ENCODE results near the gene TMEM60. TPM values are rescaled to one million over a fixed set of nuclear protein-coding genes. Genes with fewer than 3 reads are reported as not detected.

TMEM60 gene, protein sequence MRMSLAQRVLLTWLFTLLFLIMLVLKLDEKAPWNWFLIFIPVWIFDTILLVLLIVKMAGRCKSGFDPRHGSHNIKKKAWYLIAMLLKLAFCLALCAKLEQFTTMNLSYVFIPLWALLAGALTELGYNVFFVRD
- total RNA-seq (11.9 TPM), polyA plus RNA-seq (ENCODE audit: insufficient read depth, low read depth, low replicate concordance) (32.4 TPM)
- long read RNA-seq, donor 1, transcript TMEM60-201 (2 exons, 1,023 nt), result major isoform, 15 of 15 reads
- long read RNA-seq, donor 1, partial matches to known transcripts, result 0 of 15 reads
- long read RNA-seq, donor 1, other reads (novel, unspliced or antisense), result 0 of 15 reads
- long read RNA-seq, donor 2, transcript TMEM60-201 (2 exons, 1,023 nt), result major isoform, 20 of 53 reads
- long read RNA-seq, donor 2, partial matches to known transcripts, result 33 of 53 reads
- long read RNA-seq, donor 2, other reads (novel, unspliced or antisense), result 0 of 53 reads
- long read RNA-seq, donor 3, transcript TMEM60-201 (2 exons, 1,023 nt), result major isoform, 19 of 77 reads
- long read RNA-seq, donor 3, partial matches to known transcripts, result 58 of 77 reads
- long read RNA-seq, donor 3, other reads (novel, unspliced or antisense), result 0 of 77 reads
- long read RNA-seq, donor 4, transcript TMEM60-201 (2 exons, 1,023 nt), result major isoform, 14 of 23 reads
- long read RNA-seq, donor 4, partial matches to known transcripts, result 9 of 23 reads
- long read RNA-seq, donor 4, other reads (novel, unspliced or antisense), result 0 of 23 reads
- long read RNA-seq, donor 5, partial matches to known transcripts, result 0 of 3 reads
- long read RNA-seq, donor 5, other reads (novel, unspliced or antisense), result 0 of 3 reads
- long read RNA-seq, donor 6, transcript TMEM60-201 (2 exons, 1,023 nt), result major isoform, 47 of 151 reads
- long read RNA-seq, donor 6, partial matches to known transcripts, result 104 of 151 reads
- long read RNA-seq, donor 6, other reads (novel, unspliced or antisense), result 0 of 151 reads
- long read RNA-seq, donor 7, transcript TMEM60-201 (2 exons, 1,023 nt), result major isoform, 10 of 15 reads
- long read RNA-seq, donor 7, partial matches to known transcripts, result 0 of 15 reads
- long read RNA-seq, donor 7, other reads (novel, unspliced or antisense), result 5 of 15 reads
- long read RNA-seq, donor 8, transcript TMEM60-201 (2 exons, 1,023 nt), result major isoform, 26 of 26 reads
- long read RNA-seq, donor 8, partial matches to known transcripts, result 0 of 26 reads
- long read RNA-seq, donor 8, other reads (novel, unspliced or antisense), result 0 of 26 reads
- long read RNA-seq, donor 9, transcript TMEM60-201 (2 exons, 1,023 nt), result major isoform, 16 of 16 reads
- long read RNA-seq, donor 9, partial matches to known transcripts, result 0 of 16 reads
- long read RNA-seq, donor 9, other reads (novel, unspliced or antisense), result 0 of 16 reads
- long read RNA-seq, donor 10, transcript TMEM60-201 (2 exons, 1,023 nt), result major isoform, 20 of 20 reads
- long read RNA-seq, donor 10, partial matches to known transcripts, result 0 of 20 reads
- long read RNA-seq, donor 10, other reads (novel, unspliced or antisense), result 0 of 20 reads

- FAIRE-seq (peak; percentile 98), DNase-seq (peak; percentile 99 to 100 (median 99))
- Histone ChIP-seq H3K27me3 (ENCODE audit: control insufficient read depth, insufficient read depth, low read length) (no peaks in the 10 kb centered on the region), H3K9me3 (ENCODE audit: control insufficient read depth in 2 of 3, insufficient read depth in 1 of 3, low read length in 3 of 3) (no peaks in the 10 kb centered on the region), H3K9ac (ENCODE audit: low read length in 3 of 3) (peak within 1 kb of the TSS; percentile 87 to 94 (median 94)), H3K4me1 (ENCODE audit: control insufficient read depth in 2 of 3, insufficient read depth in 2 of 3, low read depth in 1 of 3, low read length in 3 of 3) (peaks cover 0 to 16% (median 6%) of the 10 kb centered on the region in 3 donors), H3K4me3 (ENCODE audit: low read length in 3 of 3) (peak within 1 kb of the TSS; percentile 87 to 96 (median 94)), H3K27ac (ENCODE audit: low read depth in 2 of 2, low read length in 2 of 2) (peak within 1 kb of the TSS; percentile 94), H3K36me3 (ENCODE audit: control insufficient read depth in 2 of 3, insufficient read depth in 3 of 3, low read length in 3 of 3) (peaks cover 0 to 2% (median 0%) of the 10 kb centered on the region in 3 donors)
- TF ChIP-seq, protein P1, sequence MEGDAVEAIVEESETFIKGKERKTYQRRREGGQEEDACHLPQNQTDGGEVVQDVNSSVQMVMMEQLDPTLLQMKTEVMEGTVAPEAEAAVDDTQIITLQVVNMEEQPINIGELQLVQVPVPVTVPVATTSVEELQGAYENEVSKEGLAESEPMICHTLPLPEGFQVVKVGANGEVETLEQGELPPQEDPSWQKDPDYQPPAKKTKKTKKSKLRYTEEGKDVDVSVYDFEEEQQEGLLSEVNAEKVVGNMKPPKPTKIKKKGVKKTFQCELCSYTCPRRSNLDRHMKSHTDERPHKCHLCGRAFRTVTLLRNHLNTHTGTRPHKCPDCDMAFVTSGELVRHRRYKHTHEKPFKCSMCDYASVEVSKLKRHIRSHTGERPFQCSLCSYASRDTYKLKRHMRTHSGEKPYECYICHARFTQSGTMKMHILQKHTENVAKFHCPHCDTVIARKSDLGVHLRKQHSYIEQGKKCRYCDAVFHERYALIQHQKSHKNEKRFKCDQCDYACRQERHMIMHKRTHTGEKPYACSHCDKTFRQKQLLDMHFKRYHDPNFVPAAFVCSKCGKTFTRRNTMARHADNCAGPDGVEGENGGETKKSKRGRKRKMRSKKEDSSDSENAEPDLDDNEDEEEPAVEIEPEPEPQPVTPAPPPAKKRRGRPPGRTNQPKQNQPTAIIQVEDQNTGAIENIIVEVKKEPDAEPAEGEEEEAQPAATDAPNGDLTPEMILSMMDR (IDR thresholded peaks at IDR 0.05; ENCODE audit: borderline replicate concordance, extremely low read depth, insufficient read depth), result peak; percentile 47
- intact Hi-C loops (cut with DNase I), result no loop called here
These were observed at the start of gene TMEM60, which contains the start of gene PHTF2 for GRCh38 chr7:77798394-77799077. Gene TMEM60 (minus strand): TSS chr7:77798434. CDS start chr7:77794373, 4,061 bp downstream. Gene PHTF2 (plus strand): TSS chr7:77798773.

DNA sequence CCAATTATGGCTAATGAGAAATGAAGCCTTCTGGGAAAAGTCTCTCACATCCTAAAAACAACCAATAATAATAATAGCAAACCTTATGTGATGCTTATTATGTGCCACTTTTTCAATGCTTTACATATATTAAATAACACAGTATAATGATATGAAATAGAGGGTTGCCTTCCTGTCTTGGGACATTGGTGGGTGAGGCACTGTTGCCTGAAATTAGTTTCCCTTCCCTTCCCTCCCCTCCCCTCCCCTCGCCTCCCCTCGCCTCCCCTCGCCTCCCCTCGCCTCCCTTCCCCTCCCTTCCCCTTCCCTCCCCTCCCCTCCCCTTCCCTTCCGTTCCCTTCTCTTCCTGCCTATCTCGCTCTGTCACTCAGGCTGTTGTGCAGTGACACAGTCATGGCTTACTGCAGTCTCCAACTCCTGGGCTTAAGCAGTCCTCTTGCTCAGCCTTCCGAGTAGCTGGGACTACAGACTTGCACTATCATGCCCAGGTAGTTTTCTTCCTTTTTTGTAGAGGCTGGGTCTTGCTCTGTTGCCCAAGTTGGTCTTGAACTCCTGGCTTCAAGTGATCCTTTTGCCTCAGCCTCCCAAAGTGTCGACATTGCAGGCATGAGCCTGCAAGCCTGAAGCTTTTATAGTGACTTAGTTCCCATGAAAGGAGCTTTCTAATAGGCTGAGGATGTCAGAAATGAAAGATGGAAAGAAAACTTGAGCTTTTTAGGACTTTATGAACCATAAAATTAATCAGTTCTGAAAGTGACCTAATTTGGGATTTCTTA lies 48.3 kb upstream of the TMEM60 start:
- Histone ChIP-seq H3K36me3 (ENCODE audit: control insufficient read depth in 2 of 3, insufficient read depth in 3 of 3, low read length in 3 of 3) (no peaks in the 10 kb centered on the region), H3K27me3 (ENCODE audit: control insufficient read depth, insufficient read depth, low read length) (no peaks in the 10 kb centered on the region), H3K9ac (ENCODE audit: low read length in 3 of 3) (no peak overlapping the region), H3K9me3 (ENCODE audit: control insufficient read depth in 2 of 3, insufficient read depth in 1 of 3, low read length in 3 of 3) (no peaks in the 10 kb centered on the region), H3K4me1 (ENCODE audit: control insufficient read depth in 2 of 3, insufficient read depth in 2 of 3, low read depth in 1 of 3, low read length in 3 of 3) (no peaks in the 10 kb centered on the region), H3K4me3 (ENCODE audit: low read length in 3 of 3) (no peak overlapping the region), H3K27ac (ENCODE audit: low read depth in 2 of 2, low read length in 2 of 2) (no peak overlapping the region)
- intact Hi-C loops (cut with DNase I), result no loop called here
- DNase-seq, result no peak
- TF ChIP-seq, protein P1 (IDR thresholded peaks at IDR 0.05; ENCODE audit: borderline replicate concordance, extremely low read depth, insufficient read depth), result no peak
- no peak for FAIRE-seq

Measured in kidney (tissue), 22 donors.